SK-N-SH treated with all-trans-retinoic acid at 6 μM for 48 hours (cell line): ENCODE results near the gene KCNH2.

ENCODE experiments used
- ATAC-seq: fragments of 200-7000 bp; cut with Tn5 transposase; 3 replicates; pipeline ENCODE4 v1.9.1; 2020; ENCODE audit warnings: mild to moderate bottlenecking, moderate library complexity
- BACH2 ChIP-seq: fragments of 250-450 bp; sonication (Bioruptor Pico); IDR thresholded peaks from 2 replicates; pipeline ENCODE4 v1.9.0; 2021; ENCODE audit warnings: mild to moderate bottlenecking, borderline replicate concordance
- CREB5 ChIP-seq: fragments of 250-450 bp; sonication (Bioruptor Pico); IDR thresholded peaks from 2 replicates; pipeline ENCODE4 v1.5.1; 2020; ENCODE audit warnings: low read depth, mild to moderate bottlenecking, moderate library complexity
- CSDC2 ChIP-seq: fragments of 250-450 bp; sonication (Bioruptor Pico); IDR thresholded peaks from 2 replicates; pipeline ENCODE4 v1.5.0; 2020; ENCODE audit warnings: mild to moderate bottlenecking, moderate library complexity
- ESRRG ChIP-seq: fragments of 250-450 bp; sonication (Bioruptor Pico); IDR thresholded peaks from 2 replicates; pipeline ENCODE4 v1.6.1; 2021; ENCODE audit warnings: mild to moderate bottlenecking
- GLIS3 ChIP-seq: fragments of 250-450 bp; sonication (Bioruptor Pico); IDR thresholded peaks from 2 replicates; pipeline ENCODE4 v1.5.0; 2020; ENCODE audit warnings: mild to moderate bottlenecking, moderate library complexity
- OSR1 ChIP-seq: fragments of 250-450 bp; sonication (Bioruptor Pico); IDR thresholded peaks from 2 replicates; pipeline ENCODE4 v1.8.0; 2022; ENCODE audit warnings: moderate library complexity, mild to moderate bottlenecking, inconsistent platforms
- PATZ1 ChIP-seq: fragments of 250-450 bp; sonication (Bioruptor Pico); IDR thresholded peaks from 2 replicates; pipeline ENCODE4 v1.8.0; 2020; ENCODE audit warnings: mild to moderate bottlenecking, moderate library complexity, borderline replicate concordance
- POU6F1 ChIP-seq: fragments of 250-450 bp; sonication (Bioruptor Pico); IDR thresholded peaks from 2 replicates; pipeline ENCODE4 v1.8.0; 2021; ENCODE audit warnings: low read depth, mild to moderate bottlenecking, moderate library complexity, borderline replicate concordance
- PPARA ChIP-seq: fragments of 250-450 bp; sonication (Bioruptor Pico); IDR thresholded peaks from 2 replicates; pipeline ENCODE4 v1.5.0; 2020; ENCODE audit warnings: mild to moderate bottlenecking, borderline replicate concordance
- RARB ChIP-seq: fragments of 250-450 bp; sonication (Bioruptor Pico); IDR thresholded peaks from 2 replicates; pipeline ENCODE4 v1.8.0; 2021; ENCODE audit warnings: mild to moderate bottlenecking, moderate library complexity
- SNAI2 ChIP-seq: fragments of 250-450 bp; sonication (Bioruptor Pico); IDR thresholded peaks from 2 replicates; pipeline ENCODE4 v1.5.0; 2020; ENCODE audit warnings: mild to moderate bottlenecking, moderate library complexity
- TCF4 ChIP-seq: fragments of 250-450 bp; sonication (Bioruptor Pico); IDR thresholded peaks from 2 replicates; pipeline ENCODE4 v1.8.0; 2021; ENCODE audit warnings: mild to moderate bottlenecking, moderate library complexity, borderline replicate concordance
- TOX ChIP-seq: fragments of 250-450 bp; sonication (Bioruptor Pico); IDR thresholded peaks from 2 replicates; pipeline ENCODE4 v1.8.0; 2021; ENCODE audit warnings: mild to moderate bottlenecking, moderate library complexity, borderline replicate concordance
- TSHZ2 ChIP-seq: fragments of 250-450 bp; sonication (Bioruptor Pico); IDR thresholded peaks from 2 replicates; pipeline ENCODE4 v1.5.0; 2020; ENCODE audit warnings: mild to moderate bottlenecking, moderate library complexity
- ZC3H10 ChIP-seq: fragments of 250-450 bp; sonication (Bioruptor Pico); IDR thresholded peaks from 2 replicates; pipeline ENCODE4 v1.5.1; 2021; ENCODE audit warnings: mild to moderate bottlenecking, moderate library complexity
- ZFP3 ChIP-seq: fragments of 250-450 bp; sonication (Bioruptor Pico); IDR thresholded peaks from 2 replicates; pipeline ENCODE4 v1.5.0; 2020; ENCODE audit warnings: mild to moderate bottlenecking, moderate library complexity
- ZFP30 ChIP-seq: fragments of 450-650 bp; formaldehyde crosslinking; IDR thresholded peaks from 2 replicates; pipeline ENCODE4 v1.5.0; 2022; ENCODE audit warnings: mild to moderate bottlenecking, moderate library complexity
- ZNF565 ChIP-seq: fragments of 450-650 bp; formaldehyde crosslinking; conservative IDR thresholded peaks from 2 replicates; pipeline ENCODE4 v1.5.0; 2020; ENCODE audit warnings: low read depth, mild to moderate bottlenecking, moderate library complexity
- ZNF8 ChIP-seq: fragments of 450-650 bp; formaldehyde crosslinking; IDR thresholded peaks from 2 replicates; pipeline ENCODE4 v1.5.0; 2020; ENCODE audit warnings: mild to moderate bottlenecking, moderate library complexity

KCNH2 gene

GRCh38 chr7:151010307-151011096 lies 32.4 kb upstream of the KCNH2 start:
- no peak for TF ChIP-seq ZC3H10 (CRISPR knock-in tag)
- no peak for TF ChIP-seq SNAI2 (CRISPR knock-in tag)
- TF ChIP-seq RARB (CRISPR knock-in tag), result no peak
- no peak for TF ChIP-seq ZNF565
- no peak for ATAC-seq

GRCh38 chr7:151010037-151010306 lies 31.9 kb upstream of the KCNH2 start:
- ATAC-seq, result no peak
- TF ChIP-seq ZNF8 (CRISPR knock-in tag) (no peak), POU6F1 (CRISPR knock-in tag) (no peak), OSR1 (no peak), ZFP30 (CRISPR knock-in tag) (no peak), CREB5 (no peak), TOX (no peak), SNAI2 (CRISPR knock-in tag) (no peak), BACH2 (CRISPR knock-in tag) (no peak), TSHZ2 (no peak), ZC3H10 (CRISPR knock-in tag) (no peak), PPARA (CRISPR knock-in tag) (no peak), PATZ1 (CRISPR knock-in tag) (no peak)

GRCh38 chr7:151009327-151010036 lies 31.4 kb upstream of the KCNH2 start:
- ATAC-seq, result no peak
- TF ChIP-seq ZNF8 (CRISPR knock-in tag), result no peak
- no peak for TF ChIP-seq CREB5
- no peak for TF ChIP-seq CSDC2 (CRISPR knock-in tag)
- TF ChIP-seq GLIS3 (CRISPR knock-in tag), result no peak
- no peak for TF ChIP-seq ZNF565
- TF ChIP-seq BACH2 (CRISPR knock-in tag), result no peak
- no peak for TF ChIP-seq SNAI2 (CRISPR knock-in tag)
- TF ChIP-seq ESRRG (CRISPR knock-in tag), result no peak
- no peak for TF ChIP-seq ZFP30 (CRISPR knock-in tag)
- TF ChIP-seq PPARA (CRISPR knock-in tag), result no peak
- no peak for TF ChIP-seq POU6F1 (CRISPR knock-in tag)
- no peak for TF ChIP-seq RARB (CRISPR knock-in tag)
- TF ChIP-seq ZFP3 (CRISPR knock-in tag), result no peak
- no peak for TF ChIP-seq TCF4 (CRISPR knock-in tag)
- no peak for TF ChIP-seq OSR1
